Suprapubic skin (tissue), 3 donors: Measurements from ENCODE around the gene FZD4.

Experiments used
- POLR2A ChIP-seq, 2 donors: fragments of 450-650 bp; IDR thresholded peaks; one replicate each; pipeline ENCODE4 v1.6.1; 2017; ENCODE audit warnings: antibody characterized with exemption in 2 of 2, mild to moderate bottlenecking in 2 of 2, moderate library complexity in 2 of 2
- TF ChIP-seq, protein P1 (sequence below), 2 donors: fragments of 200-600 bp in 1 of 2; fragments of 450-650 bp in 1 of 2; sonication (generic) in 1 of 2; IDR thresholded peaks; one replicate each; pipeline ENCODE4 v1.5.1; 2016 to 2019; ENCODE audit warnings: antibody characterized with exemption in 2 of 2, mild to moderate bottlenecking in 1 of 2, moderate library complexity in 1 of 2

DNA sequence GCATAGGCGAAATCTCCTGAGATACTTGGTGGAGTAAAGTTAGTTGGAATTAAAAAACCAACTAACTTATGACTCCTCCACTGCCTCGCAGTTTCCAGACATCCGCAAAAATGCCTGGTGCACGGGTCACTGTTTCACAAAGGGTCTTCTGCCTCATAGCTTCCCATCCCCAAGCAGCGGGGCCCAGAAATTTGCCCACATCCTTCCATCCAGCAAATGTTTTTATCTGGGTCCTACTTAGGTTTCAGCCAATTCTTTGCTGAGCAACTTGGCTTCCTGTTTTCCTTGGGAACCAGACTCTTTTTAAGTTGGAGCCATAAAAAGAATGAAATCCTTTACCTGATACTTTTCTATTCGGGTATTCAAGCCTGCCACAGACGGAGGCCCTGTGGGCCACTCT lies 36.2 kb downstream of the FZD4 start:
- TF ChIP-seq, protein P1, sequence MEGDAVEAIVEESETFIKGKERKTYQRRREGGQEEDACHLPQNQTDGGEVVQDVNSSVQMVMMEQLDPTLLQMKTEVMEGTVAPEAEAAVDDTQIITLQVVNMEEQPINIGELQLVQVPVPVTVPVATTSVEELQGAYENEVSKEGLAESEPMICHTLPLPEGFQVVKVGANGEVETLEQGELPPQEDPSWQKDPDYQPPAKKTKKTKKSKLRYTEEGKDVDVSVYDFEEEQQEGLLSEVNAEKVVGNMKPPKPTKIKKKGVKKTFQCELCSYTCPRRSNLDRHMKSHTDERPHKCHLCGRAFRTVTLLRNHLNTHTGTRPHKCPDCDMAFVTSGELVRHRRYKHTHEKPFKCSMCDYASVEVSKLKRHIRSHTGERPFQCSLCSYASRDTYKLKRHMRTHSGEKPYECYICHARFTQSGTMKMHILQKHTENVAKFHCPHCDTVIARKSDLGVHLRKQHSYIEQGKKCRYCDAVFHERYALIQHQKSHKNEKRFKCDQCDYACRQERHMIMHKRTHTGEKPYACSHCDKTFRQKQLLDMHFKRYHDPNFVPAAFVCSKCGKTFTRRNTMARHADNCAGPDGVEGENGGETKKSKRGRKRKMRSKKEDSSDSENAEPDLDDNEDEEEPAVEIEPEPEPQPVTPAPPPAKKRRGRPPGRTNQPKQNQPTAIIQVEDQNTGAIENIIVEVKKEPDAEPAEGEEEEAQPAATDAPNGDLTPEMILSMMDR (IDR thresholded peaks at IDR 0.05), result no peak
- no peak for TF ChIP-seq POLR2A (IDR thresholded peaks at IDR 0.05)
